Tibial nerve (tissue), 4 donors: ENCODE measurements around the gene DSN1. TPM values are rescaled to one million over a fixed set of nuclear protein-coding genes. Genes with fewer than 3 reads are reported as not detected.

Experiments
- DNase-seq, 2 donors: peaks; one replicate each; pipeline ENCODE4 v3.0.0-alpha.2; 2019; ENCODE audit warnings: low spot score in 2 of 2
- H3K27ac ChIP-seq, 4 donors: fragments of 200-600 bp; sonication (generic) in 3 of 4; one replicate each; pipeline ENCODE4 v1.5.1; 2017 to 2019; ENCODE audit warnings: mild to moderate bottlenecking in 1 of 4
- H3K27me3 ChIP-seq, 2 donors: fragments of 200-600 bp; sonication (generic) in 1 of 2; one replicate each; pipeline versions ENCODE4 v1.5.1 to v1.6.0; 2017 to 2019
- H3K36me3 ChIP-seq, 3 donors: fragments of 200-600 bp; sonication (generic); one replicate each; pipeline ENCODE4 v1.5.1; 2018 to 2019
- H3K4me1 ChIP-seq, 4 donors: fragments of 200-600 bp; sonication (generic) in 3 of 4; one replicate each; pipeline ENCODE4 v1.5.1; 2017 to 2019
- H3K4me3 ChIP-seq, 4 donors: fragments of 200-600 bp; sonication (generic) in 3 of 4; one replicate each; pipeline ENCODE4 v1.5.1; 2017 to 2019; ENCODE audit warnings: mild to moderate bottlenecking in 1 of 4, moderate library complexity in 1 of 4
- H3K9me3 ChIP-seq, 4 donors: fragments of 200-600 bp; sonication (generic) in 3 of 4; one replicate each; pipeline ENCODE4 v1.5.1; 2017 to 2019
- EP300 ChIP-seq, 2 donors: sonication (generic); formaldehyde crosslinking; IDR thresholded peaks; one replicate each; pipeline ENCODE4 v1.6.1; 2017; ENCODE audit warnings: antibody characterized with exemption in 2 of 2, mild to moderate bottlenecking in 1 of 2
- POLR2A ChIP-seq, 2 donors: fragments of 450-650 bp; IDR thresholded peaks; one replicate each; pipeline ENCODE4 v1.6.1; 2017; ENCODE audit warnings: antibody characterized with exemption in 2 of 2, mild to moderate bottlenecking in 2 of 2, moderate library complexity in 2 of 2
- WGBS, 2 donors: methylation state at CpG; one replicate each; pipeline ENCODE4 v1.1.5; 2018; 5-methylcytosine and 5-hydroxymethylcytosine counted together
- total RNA-seq, 4 donors: library from RNA; depleted of rRNA; stranded (reverse); fragments of >200 nt; gene quantifications; one replicate each; pipeline ENCODE4 v1.1.0, GENCODE V29; 2016
- TF ChIP-seq, protein P1 (sequence below), 5 experiments: fragments of 200-600 bp in 3 of 5; fragments of 450-650 bp in 2 of 5; sonication (generic) in 3 of 5; IDR thresholded peaks; one replicate each; pipeline ENCODE4 v1.5.1; 2016 to 2019; ENCODE audit warnings: antibody characterized with exemption in 5 of 5, mild to moderate bottlenecking in 3 of 5, moderate library complexity in 2 of 5

Gene DSN1
- total RNA-seq, 4 donors from 2014 or later: 5.4 to 14.9 (median 8.6) TPM

DNA sequence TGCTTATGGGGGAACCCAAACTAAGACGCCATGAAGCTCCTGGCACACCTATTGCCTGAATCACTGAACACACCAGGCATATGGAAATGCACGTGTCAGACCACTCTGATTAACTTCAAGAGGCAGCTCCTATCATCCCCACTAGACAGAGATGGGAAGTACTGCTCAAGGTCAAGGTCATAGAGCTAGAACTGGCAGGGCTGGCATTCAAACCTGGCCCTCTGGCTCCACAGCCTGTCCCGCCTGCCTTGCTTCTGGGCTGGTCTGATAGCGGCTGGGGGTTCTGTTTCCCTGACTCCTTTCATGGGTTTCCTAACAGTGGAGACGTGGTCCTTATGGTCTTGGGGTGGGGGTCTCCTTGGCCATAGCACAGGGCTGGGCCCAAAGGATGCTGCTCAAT, 22.6 kb upstream of the DSN1 start:
- Histone ChIP-seq H3K4me3 (no peak overlapping the region), H3K27me3 (no peaks in the 10 kb centered on the region), H3K9me3 (no peaks in the 10 kb centered on the region), H3K4me1 (peaks cover 0 to 4% (median 0%) of the 10 kb centered on the region in 4 donors), H3K36me3 (peaks cover 0 to 97% (median 28%) of the 10 kb centered on the region in 3 donors), H3K27ac (no peak overlapping the region)
- no peak for DNase-seq
- 88 to 93% methylated on average over 5 of the region's 5 CpGs for WGBS, 2 donors
- TF ChIP-seq, protein P1, sequence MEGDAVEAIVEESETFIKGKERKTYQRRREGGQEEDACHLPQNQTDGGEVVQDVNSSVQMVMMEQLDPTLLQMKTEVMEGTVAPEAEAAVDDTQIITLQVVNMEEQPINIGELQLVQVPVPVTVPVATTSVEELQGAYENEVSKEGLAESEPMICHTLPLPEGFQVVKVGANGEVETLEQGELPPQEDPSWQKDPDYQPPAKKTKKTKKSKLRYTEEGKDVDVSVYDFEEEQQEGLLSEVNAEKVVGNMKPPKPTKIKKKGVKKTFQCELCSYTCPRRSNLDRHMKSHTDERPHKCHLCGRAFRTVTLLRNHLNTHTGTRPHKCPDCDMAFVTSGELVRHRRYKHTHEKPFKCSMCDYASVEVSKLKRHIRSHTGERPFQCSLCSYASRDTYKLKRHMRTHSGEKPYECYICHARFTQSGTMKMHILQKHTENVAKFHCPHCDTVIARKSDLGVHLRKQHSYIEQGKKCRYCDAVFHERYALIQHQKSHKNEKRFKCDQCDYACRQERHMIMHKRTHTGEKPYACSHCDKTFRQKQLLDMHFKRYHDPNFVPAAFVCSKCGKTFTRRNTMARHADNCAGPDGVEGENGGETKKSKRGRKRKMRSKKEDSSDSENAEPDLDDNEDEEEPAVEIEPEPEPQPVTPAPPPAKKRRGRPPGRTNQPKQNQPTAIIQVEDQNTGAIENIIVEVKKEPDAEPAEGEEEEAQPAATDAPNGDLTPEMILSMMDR (IDR thresholded peaks at IDR 0.05): no peak
- TF ChIP-seq EP300 (IDR thresholded peaks at IDR 0.05) (no peak), POLR2A (IDR thresholded peaks at IDR 0.05) (no peak)

DNA sequence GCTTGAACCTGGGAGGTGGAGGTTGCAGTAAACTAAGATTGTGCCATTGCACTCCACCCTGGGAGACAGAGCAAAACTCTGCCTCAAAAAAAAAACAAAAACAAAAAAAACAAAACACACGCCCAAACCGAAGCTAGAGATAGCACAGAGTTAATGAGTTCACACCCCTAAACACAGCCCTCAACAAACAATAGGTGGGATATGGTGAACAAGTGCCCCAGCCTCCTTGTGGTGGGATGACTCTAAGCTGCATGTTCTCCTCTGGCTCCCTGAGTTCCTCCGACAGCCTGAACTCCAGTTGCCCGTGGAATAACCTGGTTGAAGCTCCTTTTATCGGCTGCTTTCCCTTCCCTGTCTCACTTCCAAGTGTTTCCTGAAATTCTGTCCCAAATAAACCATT, 22.1 kb upstream of the DSN1 start:
- H3K4me3 ChIP-seq: no peak overlapping the region
- H3K27ac ChIP-seq: no peak overlapping the region
- DNase-seq: no peak
- no peaks in the 10 kb centered on the region for H3K9me3 ChIP-seq
- peaks cover 0 to 97% (median 28%) of the 10 kb centered on the region in 3 donors for H3K36me3 ChIP-seq
- WGBS, 2 donors: 71 to 80% methylated on average over 5 of the region's 5 CpGs
- H3K4me1 ChIP-seq: peaks cover 0 to 4% (median 0%) of the 10 kb centered on the region in 4 donors
- H3K27me3 ChIP-seq: no peaks in the 10 kb centered on the region
- TF ChIP-seq EP300 (IDR thresholded peaks at IDR 0.05): no peak
- TF ChIP-seq, protein P1 (IDR thresholded peaks at IDR 0.05): no peak
- TF ChIP-seq POLR2A (IDR thresholded peaks at IDR 0.05): no peak

DNA sequence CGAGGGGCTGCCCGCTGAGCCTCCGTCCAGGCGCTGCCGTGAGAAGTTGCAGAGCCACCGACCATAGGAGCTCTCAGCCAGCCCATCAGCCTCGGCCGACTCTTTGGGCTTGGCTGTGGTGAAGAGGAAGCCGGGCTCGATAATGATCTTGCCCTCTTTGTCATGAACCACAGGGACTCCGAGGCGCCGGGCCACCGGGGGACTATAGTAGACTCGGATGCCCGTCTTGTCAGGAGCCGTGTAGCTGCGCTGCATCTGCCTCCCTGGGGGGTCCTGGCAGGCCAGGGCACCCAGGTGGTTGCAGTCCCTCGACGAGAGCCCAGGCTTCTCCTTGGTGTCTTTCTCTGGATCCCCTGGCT, 20.5 kb upstream of the DSN1 start:
- Histone ChIP-seq H3K4me1 (peaks cover 0 to 4% (median 0%) of the 10 kb centered on the region in 4 donors), H3K27ac (no peak overlapping the region), H3K9me3 (no peaks in the 10 kb centered on the region), H3K27me3 (no peaks in the 10 kb centered on the region), H3K36me3 (peaks cover 0 to 87% (median 28%) of the 10 kb centered on the region in 3 donors), H3K4me3 (no peak overlapping the region)
- no peak for DNase-seq
- WGBS, 2 donors: 91 to 94% methylated on average over 15 to 20 of the region's 20 CpGs
- TF ChIP-seq EP300 (IDR thresholded peaks at IDR 0.05) (no peak), POLR2A (IDR thresholded peaks at IDR 0.05) (no peak)
- TF ChIP-seq, protein P1 (IDR thresholded peaks at IDR 0.05): no peak

DNA sequence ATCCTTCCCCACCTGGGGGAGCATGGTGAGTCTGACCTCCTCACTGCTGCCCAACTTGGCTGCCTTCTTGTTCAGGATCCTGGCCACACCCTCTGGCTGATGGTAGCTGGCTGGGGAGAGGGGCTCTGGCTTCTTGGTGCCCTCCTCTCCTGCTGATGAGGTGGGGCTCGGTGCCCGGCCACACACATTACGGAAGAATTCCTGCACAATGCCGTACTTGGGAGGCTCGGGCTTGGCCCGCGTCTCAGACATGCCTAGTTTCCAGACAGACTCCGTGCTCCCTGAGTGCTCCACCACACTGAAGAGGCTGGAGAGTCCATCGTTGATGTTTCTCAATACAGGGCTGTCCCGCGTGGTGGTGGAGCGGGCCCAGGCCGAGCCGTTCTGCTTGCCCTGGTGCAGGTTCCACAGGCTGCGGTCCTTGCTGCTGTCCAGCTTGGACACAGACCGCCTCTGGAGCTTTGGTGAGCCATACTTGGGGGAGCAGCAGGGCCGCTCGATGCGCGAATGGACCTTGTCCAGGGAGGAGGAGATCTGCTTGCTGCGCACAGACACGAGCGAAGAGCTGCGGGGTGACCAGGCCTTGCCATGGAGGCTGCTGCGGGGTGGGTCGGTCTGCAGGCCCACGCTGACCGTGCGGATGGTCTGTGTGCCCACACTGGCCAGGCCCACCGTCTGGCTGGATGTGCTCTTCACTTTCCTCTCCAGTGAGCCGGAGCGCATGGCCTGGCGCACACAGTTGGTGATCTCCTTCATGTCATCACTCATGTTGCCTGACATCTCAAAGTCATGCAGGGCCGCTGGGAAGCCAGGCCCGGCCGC, 19.9 kb upstream of the DSN1 start:
- TF ChIP-seq, protein P1 (IDR thresholded peaks at IDR 0.05): no peak
- no peak for TF ChIP-seq POLR2A (IDR thresholded peaks at IDR 0.05)
- no peak for TF ChIP-seq EP300 (IDR thresholded peaks at IDR 0.05)
- DNase-seq: no peak
- Histone ChIP-seq H3K4me1 (peaks cover 0 to 4% (median 0%) of the 10 kb centered on the region in 4 donors), H3K9me3 (no peaks in the 10 kb centered on the region), H3K27me3 (no peaks in the 10 kb centered on the region), H3K36me3 (peaks cover 0 to 86% (median 28%) of the 10 kb centered on the region in 3 donors), H3K27ac (no peak overlapping the region), H3K4me3 (no peak overlapping the region)
- WGBS, 2 donors: 94 to 96% methylated on average over 23 to 36 of the region's 36 CpGs

DNA sequence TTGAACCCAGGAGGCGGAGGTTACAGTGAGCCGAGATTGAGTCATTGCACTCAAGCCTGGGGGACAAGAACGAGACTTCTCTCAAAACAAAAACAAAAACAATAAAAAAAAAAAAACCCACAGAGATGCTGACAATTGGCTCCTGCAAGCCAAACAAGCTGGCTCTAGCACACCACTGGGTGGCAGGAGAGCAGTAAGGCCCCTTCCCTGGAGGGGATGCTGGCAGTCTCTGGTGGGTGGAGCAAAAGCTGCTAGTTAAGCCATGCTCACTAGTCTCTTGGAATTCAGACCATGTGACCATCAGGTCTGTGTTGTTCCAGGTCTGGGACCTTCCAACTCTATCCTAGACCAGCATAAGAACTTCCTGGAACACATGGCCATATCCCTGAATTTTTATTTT, 18.9 kb upstream of the DSN1 start:
- H3K4me1 ChIP-seq: peaks cover 0 to 4% (median 0%) of the 10 kb centered on the region in 4 donors
- no peaks in the 10 kb centered on the region for H3K27me3 ChIP-seq
- H3K36me3 ChIP-seq: peaks cover 0 to 78% (median 28%) of the 10 kb centered on the region in 3 donors
- H3K27ac ChIP-seq: no peak overlapping the region
- no peaks in the 10 kb centered on the region for H3K9me3 ChIP-seq
- no peak for DNase-seq
- TF ChIP-seq EP300 (IDR thresholded peaks at IDR 0.05) (no peak), POLR2A (IDR thresholded peaks at IDR 0.05) (no peak)
- TF ChIP-seq, protein P1 (IDR thresholded peaks at IDR 0.05): no peak
- WGBS, 2 donors: 40 to 63% methylated on average over 3 of the region's 3 CpGs
- H3K4me3 ChIP-seq: no peak overlapping the region
